OCI-LY3 (cell line): ENCODE results near the gene MIF4GD.

Experiments used
- CTCF ChIP-seq: fragments of 200-600, 300-600 bp; sonication (generic); IDR thresholded peaks from 2 replicates; pipeline ENCODE4 v1.5.1; 2014; ENCODE audit warnings: antibody characterized with exemption, low read length, low read depth
- EZH2phosphoT487 ChIP-seq: fragments of 200-600 bp; shearing (Covaris generic); IDR thresholded peaks from 2 replicates; pipeline ENCODE4 v1.6.1; 2018; ENCODE audit warnings: antibody characterized with exemption, mixed run types, low read depth

DNA sequence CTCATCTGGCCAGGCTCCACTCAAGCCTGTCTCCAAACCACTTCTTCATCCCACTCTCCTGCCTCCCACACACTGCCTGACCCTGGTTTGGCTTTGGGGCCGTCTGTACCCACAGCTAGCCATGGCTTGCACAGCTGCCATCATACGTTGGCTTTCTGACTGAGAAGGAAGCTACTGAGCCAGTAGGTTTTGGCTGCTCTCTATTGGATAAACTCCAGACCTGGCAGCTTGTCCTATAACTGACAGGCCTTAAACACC lies 3.9 kb downstream of the MIF4GD start:
- TF ChIP-seq CTCF, result no peak
- TF ChIP-seq EZH2phosphoT487, result no peak
